ENCODE results near the gene GRPEL2.

GRPEL2 gene

DNA sequence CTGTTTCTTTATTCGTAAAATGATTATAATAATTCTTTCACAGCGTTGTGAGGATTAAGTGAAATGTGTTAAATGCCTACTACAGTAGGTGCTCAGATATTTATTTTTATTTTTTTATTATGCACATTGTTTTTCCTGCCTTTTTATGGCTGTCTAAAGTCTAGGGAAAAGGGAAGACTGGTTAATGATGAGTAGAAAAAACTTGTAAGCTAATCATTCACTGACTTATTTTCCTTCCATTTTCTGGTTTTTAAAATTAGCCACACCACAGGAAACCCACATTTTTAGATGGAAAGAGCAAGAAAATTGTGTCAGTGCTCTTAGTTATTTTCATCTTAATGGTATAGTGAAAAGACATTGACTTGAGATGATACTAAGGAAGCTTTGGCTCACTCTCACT, 8.6 kb downstream of the GRPEL2 start:
- no peaks in the 10 kb centered on the region for H3K9me3 ChIP-seq (ENCODE audit: control insufficient read depth in 2 of 2, low read length in 2 of 2)
- H3K4me3 ChIP-seq (ENCODE audit: low read length in 2 of 2), result no peak overlapping the region
- peaks cover 9 to 10% of the 10 kb centered on the region in 2 donors for H3K4me1 ChIP-seq (ENCODE audit: control insufficient read depth in 2 of 2, insufficient read depth in 2 of 2, low read length in 2 of 2)
- peaks cover 37 to 39% of the 10 kb centered on the region in 2 donors for H3K36me3 ChIP-seq (ENCODE audit: control insufficient read depth in 2 of 2, insufficient read depth in 2 of 2, low read length in 2 of 2)
- H3K27ac ChIP-seq (ENCODE audit: low read depth in 2 of 2, low read length in 2 of 2), result no peak overlapping the region
- H3K27me3 ChIP-seq (ENCODE audit: control insufficient read depth in 2 of 2, insufficient read depth in 2 of 2, low read length in 2 of 2), result no peaks in the 10 kb centered on the region
- H3K9ac ChIP-seq (ENCODE audit: low read depth in 1 of 2, low read length in 2 of 2), result no peak overlapping the region

DNA sequence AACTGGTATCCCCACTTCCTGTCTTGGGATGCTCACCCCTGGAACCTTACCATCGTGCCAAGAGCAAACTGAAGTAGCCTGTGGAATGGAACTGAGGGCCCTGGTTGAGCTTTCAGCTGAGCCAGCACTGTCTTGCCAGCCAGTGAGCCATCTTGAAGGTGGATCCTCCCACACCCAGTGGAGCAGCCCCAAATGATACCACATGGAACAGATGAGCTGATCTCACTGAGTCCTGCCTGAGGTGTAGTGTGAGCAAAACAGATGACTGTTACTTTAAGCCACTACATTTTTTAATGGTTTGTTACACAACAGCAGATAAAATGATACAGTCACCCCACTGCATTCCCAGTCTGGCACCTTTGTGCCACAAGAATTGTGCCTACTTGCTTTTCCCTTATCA, 10.4 kb downstream of the GRPEL2 start:
- H3K9me3 ChIP-seq (ENCODE audit: control insufficient read depth in 2 of 2, low read length in 2 of 2), result no peaks in the 10 kb centered on the region
- peaks cover 9 to 10% of the 10 kb centered on the region in 2 donors for H3K4me1 ChIP-seq (ENCODE audit: control insufficient read depth in 2 of 2, insufficient read depth in 2 of 2, low read length in 2 of 2)
- H3K4me3 ChIP-seq (ENCODE audit: low read length in 2 of 2), result no peak overlapping the region
- peaks cover 21 to 22% of the 10 kb centered on the region in 2 donors for H3K36me3 ChIP-seq (ENCODE audit: control insufficient read depth in 2 of 2, insufficient read depth in 2 of 2, low read length in 2 of 2)
- no peaks in the 10 kb centered on the region for H3K27me3 ChIP-seq (ENCODE audit: control insufficient read depth in 2 of 2, insufficient read depth in 2 of 2, low read length in 2 of 2)
- H3K27ac ChIP-seq (ENCODE audit: low read depth in 2 of 2, low read length in 2 of 2), result no peak overlapping the region
- H3K9ac ChIP-seq (ENCODE audit: low read depth in 1 of 2, low read length in 2 of 2), result no peak overlapping the region

DNA sequence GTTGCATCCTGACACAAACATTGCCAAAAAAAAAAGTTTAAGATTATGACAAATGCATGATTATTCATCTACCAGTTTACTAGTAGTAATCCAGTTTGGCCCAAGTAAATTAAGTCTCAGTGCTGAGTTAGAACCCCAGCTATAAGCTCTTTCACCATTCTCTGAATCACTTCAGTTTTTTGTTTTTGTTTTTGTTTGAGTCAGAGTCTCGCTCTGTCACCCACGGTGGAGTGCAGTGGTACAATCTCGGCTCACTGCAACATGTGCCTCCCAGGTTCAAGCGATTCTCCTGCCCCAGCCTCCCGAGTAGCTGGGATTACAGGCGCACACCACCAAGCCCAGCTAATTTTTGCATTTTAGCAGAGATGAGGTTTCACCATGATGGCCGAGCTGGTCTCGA, 11.1 kb downstream of the GRPEL2 start:
- H3K27ac ChIP-seq (ENCODE audit: low read depth in 2 of 2, low read length in 2 of 2), result no peak overlapping the region
- no peak overlapping the region for H3K9ac ChIP-seq (ENCODE audit: low read depth in 1 of 2, low read length in 2 of 2)
- no peak overlapping the region for H3K4me3 ChIP-seq (ENCODE audit: low read length in 2 of 2)
- H3K4me1 ChIP-seq (ENCODE audit: control insufficient read depth in 2 of 2, insufficient read depth in 2 of 2, low read length in 2 of 2), result peaks cover 9 to 10% of the 10 kb centered on the region in 2 donors
- no peaks in the 10 kb centered on the region for H3K27me3 ChIP-seq (ENCODE audit: control insufficient read depth in 2 of 2, insufficient read depth in 2 of 2, low read length in 2 of 2)
- no peaks in the 10 kb centered on the region for H3K9me3 ChIP-seq (ENCODE audit: control insufficient read depth in 2 of 2, low read length in 2 of 2)
- H3K36me3 ChIP-seq (ENCODE audit: control insufficient read depth in 2 of 2, insufficient read depth in 2 of 2, low read length in 2 of 2), result peaks cover 14 to 15% of the 10 kb centered on the region in 2 donors

DNA sequence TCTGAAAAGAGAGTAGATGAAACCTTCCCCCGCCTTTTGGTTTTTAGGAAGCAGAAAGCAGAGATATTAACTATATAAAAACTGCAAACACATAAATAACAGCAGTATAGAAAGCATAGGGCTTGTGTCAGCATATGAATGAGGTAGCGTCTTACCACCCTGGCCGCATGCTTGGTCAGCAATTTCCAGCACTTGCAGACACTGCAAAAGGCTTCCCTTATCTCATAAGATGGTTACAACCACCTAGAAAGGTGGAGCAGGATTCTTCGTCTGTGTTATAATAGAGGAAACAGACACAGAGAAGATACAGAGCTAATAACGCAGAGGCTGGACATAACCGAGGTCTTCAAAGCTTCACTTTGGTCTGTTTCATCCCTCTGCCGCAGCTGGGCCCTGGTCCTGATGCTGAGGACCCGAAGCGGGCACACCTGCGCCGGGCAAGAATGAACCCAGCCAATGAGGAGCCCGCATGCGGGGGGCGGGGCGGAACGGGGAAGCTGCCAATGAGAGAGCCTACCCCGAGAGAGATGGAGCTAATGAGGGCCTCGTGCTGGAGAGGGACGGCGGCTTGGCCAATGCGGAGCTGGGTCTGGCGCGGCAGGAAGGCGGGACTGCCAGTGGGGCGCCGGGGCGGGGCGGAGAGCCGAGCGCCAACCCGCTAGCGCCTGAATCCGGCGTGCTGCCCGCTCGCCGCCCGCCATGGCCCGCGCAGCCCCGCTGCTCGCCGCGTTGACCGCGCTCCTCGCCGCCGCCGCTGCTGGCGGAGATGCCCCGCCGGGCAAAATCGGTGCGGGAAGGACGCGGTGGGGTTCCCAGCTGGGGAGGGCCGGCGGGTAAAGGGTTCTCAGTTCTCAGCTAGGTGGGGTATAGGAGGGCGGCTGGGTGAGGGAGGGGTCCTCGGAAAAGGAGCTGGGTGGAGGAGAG, 12.3 kb downstream of the GRPEL2 start, which contains the start of gene PCYOX1L:
PCYOX1L (plus strand) TSS at position 677 of the 924 bp plus-strand sequence; CDS start at position 700, 23 bp downstream.
- Histone ChIP-seq H3K27me3 (ENCODE audit: control insufficient read depth in 2 of 2, insufficient read depth in 2 of 2, low read length in 2 of 2) (no peaks in the 10 kb centered on the region), H3K9ac (ENCODE audit: low read depth in 1 of 2, low read length in 2 of 2) (peak within 1 kb of the TSS; percentile 61 to 78), H3K4me3 (ENCODE audit: low read length in 2 of 2) (peak within 1 kb of the TSS; percentile 72 to 78), H3K36me3 (ENCODE audit: control insufficient read depth in 2 of 2, insufficient read depth in 2 of 2, low read length in 2 of 2) (peaks cover 8% of the 10 kb centered on the region in 2 donors), H3K27ac (ENCODE audit: low read depth in 2 of 2, low read length in 2 of 2) (peak within 1 kb of the TSS; percentile 41 to 61), H3K4me1 (ENCODE audit: control insufficient read depth in 2 of 2, insufficient read depth in 2 of 2, low read length in 2 of 2) (peaks cover 9 to 10% of the 10 kb centered on the region in 2 donors), H3K9me3 (ENCODE audit: control insufficient read depth in 2 of 2, low read length in 2 of 2) (no peaks in the 10 kb centered on the region)

DNA sequence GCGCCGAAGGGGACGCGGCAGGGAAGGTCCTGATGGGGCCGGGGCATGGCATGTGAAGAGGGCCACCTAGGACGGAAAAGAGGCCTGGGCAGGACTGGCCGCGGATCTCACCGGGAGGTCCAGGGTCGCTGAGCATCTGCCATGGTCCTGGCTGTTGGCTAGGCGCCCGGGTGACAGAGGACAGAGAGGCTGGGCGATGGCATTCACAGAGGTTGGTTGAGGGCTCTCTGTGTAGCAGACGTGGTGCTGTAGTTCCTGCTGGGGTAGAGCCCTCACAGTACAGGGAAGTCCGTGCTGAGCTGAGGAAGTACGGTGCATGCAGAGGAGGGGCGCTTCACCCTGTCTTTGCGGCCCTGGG, 13.0 kb downstream of the GRPEL2 start:
- H3K9ac ChIP-seq (ENCODE audit: low read depth in 1 of 2, low read length in 2 of 2), result peak overlapping the region; percentile 61 to 78

DNA sequence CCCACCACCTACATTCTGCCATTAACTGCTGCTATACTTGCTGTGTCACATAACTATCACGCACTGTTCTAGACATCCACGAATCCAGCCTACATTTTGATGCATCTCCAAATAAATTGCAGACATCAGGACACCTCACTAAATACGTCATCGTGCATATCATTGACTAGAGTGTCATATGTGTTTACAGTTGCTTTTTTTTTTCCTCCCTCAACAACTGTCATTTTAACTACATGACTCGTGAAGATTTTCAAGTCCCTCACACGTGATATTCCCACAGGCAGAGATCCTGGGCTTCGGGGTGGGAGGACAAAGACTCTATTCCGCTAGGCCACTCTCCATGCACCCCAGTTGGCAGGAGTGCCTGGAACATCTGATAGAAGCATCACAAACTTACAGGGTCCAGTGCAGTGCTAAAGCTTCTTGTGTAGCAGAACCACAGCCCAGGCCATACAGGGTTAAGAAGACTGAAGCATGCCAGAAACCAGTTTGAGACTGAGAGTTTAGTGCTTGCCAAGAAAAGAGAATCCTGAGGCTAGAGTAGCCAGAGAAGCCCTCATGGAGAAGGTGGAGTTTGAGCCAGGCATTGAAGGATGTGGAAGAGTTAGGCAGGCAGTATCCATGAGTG, 13.7 kb downstream of the GRPEL2 start:
- H3K4me1 ChIP-seq (ENCODE audit: control insufficient read depth in 2 of 2, insufficient read depth in 2 of 2, low read length in 2 of 2), result peaks cover 9 to 10% of the 10 kb centered on the region in 2 donors
- H3K27ac ChIP-seq (ENCODE audit: low read depth in 2 of 2, low read length in 2 of 2), result no peak overlapping the region
- no peaks in the 10 kb centered on the region for H3K9me3 ChIP-seq (ENCODE audit: control insufficient read depth in 2 of 2, low read length in 2 of 2)
- no peaks in the 10 kb centered on the region for H3K27me3 ChIP-seq (ENCODE audit: control insufficient read depth in 2 of 2, insufficient read depth in 2 of 2, low read length in 2 of 2)
- H3K36me3 ChIP-seq (ENCODE audit: control insufficient read depth in 2 of 2, insufficient read depth in 2 of 2, low read length in 2 of 2), result peaks cover 5% of the 10 kb centered on the region in 2 donors
- H3K4me3 ChIP-seq (ENCODE audit: low read length in 2 of 2), result no peak overlapping the region
- H3K9ac ChIP-seq (ENCODE audit: low read depth in 1 of 2, low read length in 2 of 2), result no peak overlapping the region

More for the DNA sequence above, 13.0 kb downstream of the GRPEL2 start:
- H3K27ac ChIP-seq (ENCODE audit: low read depth in 2 of 2, low read length in 2 of 2), result peak overlapping the region; percentile 41 to 61
- H3K9me3 ChIP-seq (ENCODE audit: control insufficient read depth in 2 of 2, low read length in 2 of 2), result no peaks in the 10 kb centered on the region
- H3K36me3 ChIP-seq (ENCODE audit: control insufficient read depth in 2 of 2, insufficient read depth in 2 of 2, low read length in 2 of 2), result peaks cover 5 to 7% of the 10 kb centered on the region in 2 donors
- H3K4me3 ChIP-seq (ENCODE audit: low read length in 2 of 2), result peak overlapping the region; percentile 72 to 78
- H3K27me3 ChIP-seq (ENCODE audit: control insufficient read depth in 2 of 2, insufficient read depth in 2 of 2, low read length in 2 of 2), result no peaks in the 10 kb centered on the region
- peaks cover 9 to 10% of the 10 kb centered on the region in 2 donors for H3K4me1 ChIP-seq (ENCODE audit: control insufficient read depth in 2 of 2, insufficient read depth in 2 of 2, low read length in 2 of 2)

DNA sequence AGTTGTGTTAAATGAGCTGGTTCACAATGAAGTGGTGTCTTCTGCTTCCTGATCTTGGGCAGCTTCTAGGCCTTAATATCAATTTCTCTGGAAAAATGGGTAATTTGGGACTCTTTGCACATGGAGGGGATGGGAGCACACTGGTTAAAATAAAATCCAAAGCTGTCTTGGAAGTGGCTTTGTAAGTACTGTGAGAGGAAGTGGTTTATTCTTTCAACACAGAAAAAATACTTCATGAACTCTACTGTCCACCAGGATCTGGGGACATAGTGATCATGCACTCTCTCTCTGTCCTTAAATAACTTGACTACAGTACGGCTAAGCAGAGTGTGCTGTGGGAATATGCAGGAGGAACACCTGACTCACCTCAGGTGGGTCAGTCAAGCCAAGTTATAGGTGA, 15.0 kb downstream of the GRPEL2 start:
- H3K9me3 ChIP-seq (ENCODE audit: control insufficient read depth in 2 of 2, low read length in 2 of 2), result no peaks in the 10 kb centered on the region
- no peak overlapping the region for H3K4me3 ChIP-seq (ENCODE audit: low read length in 2 of 2)
- H3K9ac ChIP-seq (ENCODE audit: low read depth in 1 of 2, low read length in 2 of 2), result no peak overlapping the region
- H3K27ac ChIP-seq (ENCODE audit: low read depth in 2 of 2, low read length in 2 of 2), result no peak overlapping the region
- H3K36me3 ChIP-seq (ENCODE audit: control insufficient read depth in 2 of 2, insufficient read depth in 2 of 2, low read length in 2 of 2), result peaks cover under 1% of the 10 kb centered on the region in 2 donors
- H3K27me3 ChIP-seq (ENCODE audit: control insufficient read depth in 2 of 2, insufficient read depth in 2 of 2, low read length in 2 of 2), result no peaks in the 10 kb centered on the region
- peaks cover 9 to 10% of the 10 kb centered on the region in 2 donors for H3K4me1 ChIP-seq (ENCODE audit: control insufficient read depth in 2 of 2, insufficient read depth in 2 of 2, low read length in 2 of 2)

DNA sequence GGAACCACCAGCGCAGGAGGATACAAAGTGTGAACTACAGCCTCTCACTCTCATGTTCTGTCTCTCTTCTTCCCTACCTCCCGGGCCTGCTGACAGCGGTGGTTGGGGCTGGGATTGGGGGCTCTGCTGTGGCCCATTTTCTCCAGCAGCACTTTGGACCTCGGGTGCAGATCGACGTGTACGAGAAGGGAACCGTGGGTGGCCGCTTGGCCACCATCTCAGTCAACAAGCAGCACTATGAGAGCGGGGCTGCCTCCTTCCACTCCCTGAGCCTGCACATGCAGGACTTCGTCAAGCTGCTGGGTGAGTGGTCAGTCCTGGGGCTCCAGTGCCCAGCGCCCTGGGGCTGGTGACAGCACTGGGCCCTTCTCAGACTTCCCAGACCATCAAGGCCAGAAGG, 17.2 kb downstream of the GRPEL2 start:
- Histone ChIP-seq H3K27me3 (ENCODE audit: control insufficient read depth in 2 of 2, insufficient read depth in 2 of 2, low read length in 2 of 2) (no peaks in the 10 kb centered on the region), H3K27ac (ENCODE audit: low read depth in 2 of 2, low read length in 2 of 2) (no peak overlapping the region), H3K9me3 (ENCODE audit: control insufficient read depth in 2 of 2, low read length in 2 of 2) (no peaks in the 10 kb centered on the region), H3K4me3 (ENCODE audit: low read length in 2 of 2) (no peak overlapping the region), H3K36me3 (ENCODE audit: control insufficient read depth in 2 of 2, insufficient read depth in 2 of 2, low read length in 2 of 2) (no peaks in the 10 kb centered on the region), H3K9ac (ENCODE audit: low read depth in 1 of 2, low read length in 2 of 2) (no peak overlapping the region), H3K4me1 (ENCODE audit: control insufficient read depth in 2 of 2, insufficient read depth in 2 of 2, low read length in 2 of 2) (peaks cover 6 to 9% of the 10 kb centered on the region in 2 donors)

DNA sequence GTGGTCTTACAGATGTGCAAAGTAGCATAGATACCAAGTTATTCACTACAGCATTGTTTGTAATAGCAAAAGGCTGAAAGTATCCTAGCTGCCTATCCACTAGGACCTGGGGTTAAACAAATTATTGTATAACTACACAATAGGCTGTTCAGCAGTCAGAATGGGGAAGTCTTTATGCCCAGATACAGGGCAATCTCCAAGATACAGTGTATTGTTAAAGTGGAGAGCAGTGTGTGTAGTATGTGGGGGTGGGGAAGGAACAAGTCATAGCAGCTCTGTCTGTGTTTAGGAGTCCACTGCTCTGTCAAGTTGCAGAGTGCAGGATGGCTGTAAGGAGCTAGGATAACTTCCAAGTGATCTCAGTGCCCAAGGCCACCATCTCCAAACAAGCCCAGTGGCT, 18.1 kb downstream of the GRPEL2 start:
- Histone ChIP-seq H3K36me3 (ENCODE audit: control insufficient read depth in 2 of 2, insufficient read depth in 2 of 2, low read length in 2 of 2) (no peaks in the 10 kb centered on the region), H3K27ac (ENCODE audit: low read depth in 2 of 2, low read length in 2 of 2) (no peak overlapping the region), H3K9me3 (ENCODE audit: control insufficient read depth in 2 of 2, low read length in 2 of 2) (no peaks in the 10 kb centered on the region), H3K9ac (ENCODE audit: low read depth in 1 of 2, low read length in 2 of 2) (no peak overlapping the region), H3K27me3 (ENCODE audit: control insufficient read depth in 2 of 2, insufficient read depth in 2 of 2, low read length in 2 of 2) (no peaks in the 10 kb centered on the region), H3K4me1 (ENCODE audit: control insufficient read depth in 2 of 2, insufficient read depth in 2 of 2, low read length in 2 of 2) (peaks cover 2 to 5% of the 10 kb centered on the region in 2 donors), H3K4me3 (ENCODE audit: low read length in 2 of 2) (no peak overlapping the region)

DNA sequence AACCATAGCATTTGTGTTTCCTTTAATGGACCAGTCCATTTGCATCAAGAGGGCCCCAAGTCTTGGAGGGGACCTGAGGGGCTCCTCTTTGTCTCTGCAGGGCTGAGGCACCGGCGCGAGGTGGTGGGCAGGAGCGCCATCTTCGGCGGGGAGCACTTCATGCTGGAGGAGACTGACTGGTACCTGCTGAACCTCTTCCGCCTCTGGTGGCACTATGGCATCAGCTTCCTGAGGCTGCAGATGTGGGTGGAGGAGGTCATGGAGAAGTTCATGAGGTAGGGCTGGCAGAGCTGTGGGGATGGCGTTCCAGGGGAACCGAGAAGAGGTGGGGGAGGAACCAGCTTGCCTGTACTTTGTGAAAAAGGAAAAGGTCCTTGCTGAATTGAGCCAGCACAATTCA, 18.6 kb downstream of the GRPEL2 start:
- H3K27ac ChIP-seq (ENCODE audit: low read depth in 2 of 2, low read length in 2 of 2), result no peak overlapping the region
- no peaks in the 10 kb centered on the region for H3K27me3 ChIP-seq (ENCODE audit: control insufficient read depth in 2 of 2, insufficient read depth in 2 of 2, low read length in 2 of 2)
- no peak overlapping the region for H3K4me3 ChIP-seq (ENCODE audit: low read length in 2 of 2)
- no peaks in the 10 kb centered on the region for H3K36me3 ChIP-seq (ENCODE audit: control insufficient read depth in 2 of 2, insufficient read depth in 2 of 2, low read length in 2 of 2)
- H3K9me3 ChIP-seq (ENCODE audit: control insufficient read depth in 2 of 2, low read length in 2 of 2), result no peaks in the 10 kb centered on the region
- no peaks in the 10 kb centered on the region for H3K4me1 ChIP-seq (ENCODE audit: control insufficient read depth in 2 of 2, insufficient read depth in 2 of 2, low read length in 2 of 2)
- no peak overlapping the region for H3K9ac ChIP-seq (ENCODE audit: low read depth in 1 of 2, low read length in 2 of 2)
